GM19463 (cell line): ENCODE data around the gene TRIP13.

ENCODE experiments used
- ATAC-seq: cut with Tn5 transposase; IDR thresholded peaks from one replicate; pipeline ENCODE4 v1.9.1; 2021; ENCODE audit warnings: mild to moderate bottlenecking, moderate library complexity; ENCODE audit not compliant: unreplicated experiment

The TRIP13 gene

DNA sequence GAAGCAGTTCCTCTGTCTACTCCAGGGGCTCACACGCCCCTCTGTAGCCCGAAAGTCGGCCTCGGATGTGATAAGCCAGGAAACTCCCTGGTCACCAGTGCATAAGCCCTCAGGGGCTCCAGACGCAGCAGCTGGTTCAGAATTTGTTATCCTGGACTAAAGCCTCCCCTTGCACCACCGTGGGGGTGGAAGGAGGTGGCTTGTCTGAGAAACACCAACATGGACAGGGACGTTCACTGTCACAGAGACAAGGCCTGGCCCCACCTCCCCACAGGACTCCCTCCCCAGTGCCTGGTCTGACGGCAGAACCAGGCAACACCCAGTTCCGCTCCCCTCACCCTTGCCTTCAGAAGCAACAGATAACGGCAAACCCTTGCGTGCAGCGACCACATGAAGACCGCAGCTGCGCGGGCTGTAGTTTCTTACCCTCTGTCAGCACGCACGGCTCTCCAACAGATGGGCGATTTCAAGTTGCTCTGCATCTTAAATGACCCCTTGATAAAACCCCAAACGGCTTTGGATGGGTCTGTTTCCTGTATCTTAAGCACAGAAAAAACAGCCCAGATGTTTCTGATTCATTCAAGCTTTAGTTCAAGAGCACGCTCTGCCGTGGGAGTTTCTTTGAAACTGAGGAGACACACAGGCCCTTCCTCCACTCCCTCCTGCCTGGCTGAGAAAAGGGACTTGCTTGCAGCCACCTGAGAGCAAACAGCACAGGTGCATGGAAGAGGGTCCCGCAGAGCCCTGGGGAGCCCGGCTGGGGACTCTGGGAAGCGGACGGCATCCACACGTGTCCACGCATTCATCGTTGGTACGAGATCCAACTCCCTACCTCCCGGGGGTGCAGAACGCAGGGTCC is 71.2 kb downstream of the TRIP13 start:
- peak; percentile 76 for ATAC-seq

DNA sequence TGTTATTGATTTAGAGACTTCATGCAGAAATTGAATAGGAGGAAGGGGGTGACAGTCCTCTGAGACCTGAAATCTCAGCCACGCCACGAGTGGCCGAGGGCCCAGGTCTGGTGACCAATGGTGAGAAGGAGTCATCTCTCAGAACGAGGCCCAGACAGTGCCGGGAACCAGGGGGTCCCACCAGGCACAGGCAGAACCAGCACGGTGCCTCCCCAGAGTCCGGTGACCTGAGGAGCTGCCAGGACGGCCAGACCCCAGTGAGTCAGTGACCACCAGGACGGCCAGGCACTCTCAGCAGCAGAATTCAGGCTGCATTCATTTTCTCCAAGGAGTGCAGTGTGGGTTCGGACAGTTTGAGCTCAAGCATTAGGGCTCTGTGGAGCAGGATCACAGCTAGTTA is 72.1 kb downstream of the TRIP13 start:
- no peak for ATAC-seq

DNA sequence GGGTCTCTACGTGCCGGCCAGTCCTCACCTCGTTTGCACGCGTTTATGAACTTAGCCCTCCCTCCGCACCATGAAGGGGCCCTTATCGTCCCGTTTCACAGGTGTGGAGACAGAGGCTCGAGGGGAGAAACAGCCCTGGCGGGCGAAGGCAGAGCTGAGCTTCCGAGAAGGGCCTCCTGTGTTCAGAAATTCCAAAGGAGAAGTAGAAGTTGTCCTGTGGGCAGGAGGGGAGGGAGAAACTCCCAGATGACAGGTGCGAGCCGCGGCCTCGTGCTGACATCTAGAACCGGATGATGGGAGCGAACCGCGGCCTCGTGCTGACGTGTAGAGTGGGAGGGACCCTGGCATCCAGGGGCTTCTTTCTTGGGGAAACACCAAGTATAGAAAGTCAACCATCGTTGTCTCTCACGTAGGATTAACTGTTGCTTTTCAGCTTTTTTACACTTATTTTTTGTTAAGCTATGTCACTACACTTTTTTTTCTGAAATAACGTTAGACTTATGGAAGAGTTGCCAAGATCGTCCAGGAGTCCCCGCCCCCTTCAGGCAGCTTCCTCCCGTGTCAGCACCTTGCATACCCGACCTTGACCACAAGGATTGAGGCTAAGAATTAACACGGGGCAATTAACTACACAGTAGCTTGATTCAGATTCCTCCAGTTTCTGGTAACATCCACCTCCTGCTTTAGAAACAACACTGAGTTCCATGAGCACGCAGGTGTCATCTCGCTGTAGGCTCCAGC is 73.1 kb downstream of the TRIP13 start:
- no peak for ATAC-seq

DNA sequence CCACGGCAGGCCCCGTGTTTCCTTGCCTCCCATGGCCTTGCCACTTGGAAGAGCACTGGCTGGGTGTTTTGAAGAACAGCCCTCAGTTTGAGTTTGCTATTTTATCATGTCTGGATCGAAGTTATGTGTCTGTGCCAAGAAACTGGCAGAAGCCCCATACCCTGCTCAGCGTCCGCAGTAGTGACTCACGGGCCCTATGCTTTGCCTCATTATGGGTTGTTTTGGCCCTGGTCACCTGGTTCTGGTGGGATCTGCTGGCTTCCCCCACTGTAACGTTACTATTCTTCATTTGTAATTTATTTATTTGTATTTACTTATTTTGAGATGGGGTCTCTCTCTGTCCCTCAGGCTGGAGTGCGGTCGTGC is 73.6 kb downstream of the TRIP13 start:
- no peak for ATAC-seq

DNA sequence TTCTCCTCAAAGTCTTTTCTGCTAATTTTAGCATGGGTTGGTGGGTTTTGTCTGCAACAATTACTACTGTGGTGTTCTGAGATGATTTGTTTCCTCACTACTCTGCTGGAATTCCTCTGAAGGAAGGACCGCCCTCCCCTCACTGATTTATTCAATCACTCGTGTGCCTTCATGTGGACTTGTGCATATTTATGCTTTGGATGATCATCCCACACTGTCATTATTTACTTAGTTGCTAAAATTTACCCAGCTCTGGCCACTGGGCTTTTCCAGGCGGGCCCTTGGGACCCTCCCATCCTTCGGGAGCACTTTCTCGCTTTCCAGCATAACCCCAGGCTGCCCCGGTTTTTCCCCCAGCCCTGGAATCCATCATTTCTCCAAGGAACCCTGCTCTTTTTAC is 74.3 kb downstream of the TRIP13 start:
- ATAC-seq: no peak
